HepG2 (cell line): Measurements from ENCODE around the gene CLIC3. TPM values are rescaled to one million over a fixed set of nuclear protein-coding genes. Genes with fewer than 3 reads are reported as not detected.

Experiments used
- ARNT2 ChIP-seq: sonication (generic); formaldehyde crosslinking; IDR thresholded peaks from 2 replicates; pipeline ENCODE4 v1.8.0; 2022; ENCODE audit warnings: mild to moderate bottlenecking, low read depth, missing genetic modification reagents, moderate library complexity
- ATF6 ChIP-seq: sonication (generic); formaldehyde crosslinking; conservative IDR thresholded peaks from 2 replicates; pipeline ENCODE4 v1.4.0; 2020; ENCODE audit warnings: missing genetic modification reagents
- BCL3 ChIP-seq: sonication (generic); formaldehyde crosslinking; IDR thresholded peaks from 2 replicates; pipeline ENCODE4 v1.5.1; 2020; ENCODE audit warnings: mild to moderate bottlenecking, missing genetic modification reagents, moderate library complexity
- HES4 ChIP-seq: sonication (generic); formaldehyde crosslinking; IDR thresholded peaks from 2 replicates; pipeline ENCODE4 v1.9.0; 2021; ENCODE audit warnings: mild to moderate bottlenecking, missing genetic modification reagents, borderline replicate concordance
- HIC2 ChIP-seq: sonication (generic); formaldehyde crosslinking; IDR thresholded peaks from 2 replicates; pipeline ENCODE4 v1.9.0; 2022; ENCODE audit warnings: low read depth, missing genetic modification reagents
- HNRNPK ChIP-seq: fragments of 200-400 bp; formaldehyde crosslinking; IDR thresholded peaks from 2 replicates; pipeline ENCODE4 v1.6.1; 2018; ENCODE audit warnings: low read length, low read depth, moderate library complexity, mild to moderate bottlenecking; ENCODE audit not compliant: poor library complexity, severe bottlenecking
- MXI1 ChIP-seq: IDR thresholded peaks from 3 replicates; pipeline ENCODE4 v1.6.1; 2012; ENCODE audit warnings: low read depth, low read length, inconsistent platforms, borderline replicate concordance
- RBFOX2 ChIP-seq: fragments of 200-400 bp; formaldehyde crosslinking; IDR thresholded peaks from 2 replicates; pipeline ENCODE4 v1.6.1; 2017; ENCODE audit warnings: low read depth, mild to moderate bottlenecking, low read length
- SALL1 ChIP-seq: sonication (generic); formaldehyde crosslinking; IDR thresholded peaks from 2 replicates; pipeline ENCODE4 v1.8.0; 2022; ENCODE audit warnings: mild to moderate bottlenecking, missing genetic modification reagents
- TEAD3 ChIP-seq: optimal IDR thresholded peaks from 2 replicates; pipeline ENCODE3; 2016; ENCODE audit warnings: borderline replicate concordance
- TOPORS ChIP-seq: sonication (generic); formaldehyde crosslinking; IDR thresholded peaks from 2 replicates; pipeline ENCODE4 v1.8.0; 2023; ENCODE audit warnings: mild to moderate bottlenecking, missing genetic modification reagents
- ZFP90 ChIP-seq: sonication (generic); formaldehyde crosslinking; IDR thresholded peaks from 2 replicates; pipeline ENCODE4 v1.8.0; 2022; ENCODE audit warnings: missing genetic modification reagents, mild to moderate bottlenecking, inconsistent platforms, borderline replicate concordance
- ZFX ChIP-seq: sonication (generic); formaldehyde crosslinking; IDR thresholded peaks from 2 replicates; pipeline ENCODE4 v1.4.0; 2020; ENCODE audit warnings: mild to moderate bottlenecking, low read depth, missing genetic modification reagents, moderate library complexity
- ZMYM3 ChIP-seq: sonication (generic); formaldehyde crosslinking; IDR thresholded peaks from 2 replicates; pipeline ENCODE4 v1.5.1; 2020; ENCODE audit warnings: mild to moderate bottlenecking, missing genetic modification reagents
- ZNF577 ChIP-seq: sonication (generic); formaldehyde crosslinking; IDR thresholded peaks from 2 replicates; pipeline ENCODE4 v1.4.0; 2020; ENCODE audit warnings: mild to moderate bottlenecking, low read depth, missing genetic modification reagents, borderline replicate concordance
- ZNF646 ChIP-seq: sonication (generic); formaldehyde crosslinking; IDR thresholded peaks from 2 replicates; pipeline ENCODE4 v1.9.0; 2021; ENCODE audit warnings: mild to moderate bottlenecking, missing genetic modification reagents
- ZSCAN22 ChIP-seq: sonication (generic); formaldehyde crosslinking; IDR thresholded peaks from 2 replicates; pipeline ENCODE4 v1.4.0; 2020; ENCODE audit warnings: mild to moderate bottlenecking, missing genetic modification reagents
- polyA plus RNA-seq, 8 experiments: library from polyadenylated mRNA; depleted of rRNA in 3 of 8; stranded (reverse) in 7 of 8; unstranded in 1 of 8; fragments of >200 nt; fragmentation: Illumina TruSeq in 4 of 8; extraction: Trizol in 4 of 8; gene quantifications; 2 replicates each; pipeline versions ENCODE4 v1.2.1 to v1.2.3, GENCODE V29; 2011 to 2016; ENCODE audit warnings: low read depth in 4 of 8, missing spikeins in 1 of 8, mixed read lengths in 1 of 8; ENCODE audit not compliant: insufficient read depth in 1 of 8
- total RNA-seq, 5 experiments: library from RNA; depleted of rRNA; stranded (reverse); fragments of >200 nt; fragmentation: Illumina TruSeq; extraction: Trizol; gene quantifications; 2 replicates each; pipeline ENCODE4 v1.2.3, GENCODE V29; 2016; ENCODE audit warnings: low read depth in 1 of 5

The CLIC3 gene
- total and polyA plus RNA-seq, 2 of the 13 experiments (the other 11 are each of a cell fraction or from before 2014, with no cell fraction given), result 0.51 to 1.5 TPM

- TF ChIP-seq TEAD3 (CRISPR knock-in tag), result peak; percentile 16
- peak; percentile 62 for TF ChIP-seq ZFX (CRISPR knock-in tag)
- no peak for TF ChIP-seq ZNF577 (CRISPR knock-in tag)
- TF ChIP-seq ZSCAN22, result no peak
- TF ChIP-seq RBFOX2, result peak; percentile 69
- TF ChIP-seq MXI1, result peak; percentile 38; the same call in 1 of the 3 replicates
- peak; percentile 87; the same call in 1 of the 2 replicates for TF ChIP-seq BCL3 (CRISPR knock-in tag)
- TF ChIP-seq HNRNPK, result peak; percentile 83
- TF ChIP-seq HIC2 (CRISPR knock-in tag), result no peak
- peak; percentile 45; the same call in 1 of the 2 replicates for TF ChIP-seq SALL1
- no peak for TF ChIP-seq ZFP90 (CRISPR knock-in tag)
- no peak for TF ChIP-seq ATF6 (CRISPR knock-in tag)
- no peak for TF ChIP-seq ZNF646 (CRISPR knock-in tag)
- peak; percentile 50; the same call in 1 of the 2 replicates for TF ChIP-seq HES4 (CRISPR knock-in tag)
- TF ChIP-seq ARNT2 (CRISPR knock-in tag), result peak; percentile 72; the same call in 1 of the 2 replicates
- TF ChIP-seq ZMYM3 (CRISPR knock-in tag), result no peak
- no peak for TF ChIP-seq TOPORS
These were observed 4.2 kb downstream of the CLIC3 start, which contains the start of gene PAXX (continued) for GRCh38 chr9:136991993-136992818.
